Activated gamma-delta T cell treated with anti-CD3 and anti-CD28 coated beads, Interleukin-2, amount 50 U/mL, for 16 hours (primary cell): ENCODE measurements around the gene UGT2B10.

Source experiments
- DNase-seq: peaks from one replicate; pipeline ENCODE4 v3.0.0-alpha.2; 2020; ENCODE audit warnings: low read depth

The UGT2B10 gene

GRCh38 chr4:68871809-68872642, 56.2 kb downstream of the UGT2B10 start:
- DNase-seq, result no peak

DNA sequence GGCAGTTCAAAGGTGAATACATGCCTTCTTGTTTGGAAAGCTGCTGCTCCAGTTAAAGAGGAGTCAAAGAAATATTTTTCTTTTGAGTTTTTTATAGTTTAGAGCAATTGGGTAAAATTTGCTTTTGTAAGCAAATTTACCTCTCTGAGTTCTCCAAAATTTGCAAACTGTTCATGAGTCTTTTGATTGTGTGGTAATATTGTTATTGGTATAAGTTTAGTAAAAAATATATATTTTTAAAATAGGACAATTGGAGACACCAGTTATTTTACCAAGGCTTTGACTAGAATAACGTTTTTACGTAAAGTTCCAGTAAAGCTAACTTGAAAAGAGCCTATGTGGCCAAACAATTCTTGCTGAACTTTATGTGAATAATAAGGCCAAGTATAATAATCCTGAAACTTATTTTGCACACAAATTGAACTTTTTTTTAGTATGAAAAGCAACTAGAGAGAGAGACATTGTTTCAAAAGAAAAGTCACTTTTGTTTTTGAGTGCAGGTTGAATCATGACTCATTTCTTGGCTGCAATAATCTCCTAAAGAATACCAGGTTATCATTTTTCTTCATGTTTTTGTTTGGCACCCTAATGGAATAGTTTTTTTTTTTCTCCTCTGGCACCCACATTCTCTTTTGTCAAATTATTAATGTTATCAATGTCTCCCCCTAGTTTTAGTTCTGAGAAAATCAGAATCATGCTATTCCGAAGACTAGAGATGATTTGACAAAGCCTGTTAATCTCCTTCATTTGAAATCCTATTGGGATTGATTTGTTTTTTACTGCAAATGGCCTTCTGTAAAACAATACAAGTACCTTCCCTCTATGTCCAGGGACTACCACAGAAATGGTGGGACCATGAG, 57.1 kb downstream of the UGT2B10 start:
- no peak for DNase-seq

- no peak for DNase-seq
These were observed 58.7 kb downstream of the UGT2B10 start for GRCh38 chr4:68874507-68874906.

GRCh38 chr4:68877555-68877954, 61.8 kb downstream of the UGT2B10 start:
- DNase-seq, result no peak

DNA sequence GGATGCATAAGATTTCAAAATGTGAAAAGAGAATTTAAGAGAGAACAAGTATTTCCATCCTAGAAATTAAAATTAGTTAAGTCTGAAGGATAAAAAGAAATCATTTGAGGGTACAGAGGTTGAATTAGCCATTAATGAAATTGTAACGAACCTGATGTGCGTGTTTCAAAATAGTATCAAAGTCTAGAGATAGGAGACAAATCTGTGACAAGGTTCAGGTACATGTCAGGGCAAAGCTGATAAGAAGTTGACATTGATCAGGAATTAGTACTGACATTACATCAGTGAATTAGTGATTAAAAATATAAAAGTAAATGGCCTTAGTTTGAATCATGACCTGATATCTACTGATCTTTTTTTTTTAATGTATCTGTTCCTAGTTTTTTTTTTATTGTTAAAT, 62.3 kb downstream of the UGT2B10 start:
- no peak for DNase-seq
